HG03520 (cell line): ENCODE data around the gene FAS.

ENCODE experiments used
- ATAC-seq: cut with Tn5 transposase; IDR thresholded peaks from one replicate; pipeline ENCODE4 v1.9.1; 2021; ENCODE audit warnings: mild to moderate bottlenecking, moderate library complexity; ENCODE audit not compliant: unreplicated experiment

The FAS gene

GRCh38 chr10:88990384-88991160, at the start of gene FAS:
FAS (plus strand) TSS chr10:88990798; CDS start chr10:88990877, 79 bp downstream.
- peak; percentile 51 for ATAC-seq

GRCh38 chr10:88941026-88941425, 49.6 kb upstream of the FAS start:
- ATAC-seq = no peak

GRCh38 chr10:88943778-88944177, 46.8 kb upstream of the FAS start:
- no peak for ATAC-seq

- ATAC-seq = no peak
Measured at GRCh38 chr10:88944813-88945212, 45.8 kb upstream of the FAS start.

GRCh38 chr10:88946200-88946599, 44.4 kb upstream of the FAS start:
- no peak for ATAC-seq

GRCh38 chr10:88946965-88947590, 43.5 kb upstream of the FAS start:
- no peak for ATAC-seq

- no peak for ATAC-seq
Measured at GRCh38 chr10:88949051-88949450, 41.5 kb upstream of the FAS start.

GRCh38 chr10:88949912-88950837, 40.4 kb upstream of the FAS start:
- no peak for ATAC-seq

- no peak for ATAC-seq
Measured at GRCh38 chr10:88952647-88953111, 37.9 kb upstream of the FAS start, which contains the start of gene ACTA2. ACTA2 (minus strand) TSS chr10:88952773; CDS start chr10:88948930, 3,843 bp downstream.

- no peak for ATAC-seq
Measured at GRCh38 chr10:88953662-88954061, 36.9 kb upstream of the FAS start.

- no peak for ATAC-seq
Measured at GRCh38 chr10:88954458-88955083, 36.0 kb upstream of the FAS start.

GRCh38 chr10:88957381-88957780, 33.2 kb upstream of the FAS start:
- ATAC-seq = no peak

GRCh38 chr10:88958721-88959120, 31.9 kb upstream of the FAS start:
- no peak for ATAC-seq

- ATAC-seq = no peak
Measured at GRCh38 chr10:88960802-88961201, 29.8 kb upstream of the FAS start.

GRCh38 chr10:88961266-88961665, 29.3 kb upstream of the FAS start:
- ATAC-seq = no peak

- no peak for ATAC-seq
Measured at GRCh38 chr10:88962336-88962735, 28.3 kb upstream of the FAS start.

- no peak for ATAC-seq
Measured at GRCh38 chr10:88963318-88963717, 27.3 kb upstream of the FAS start.

- ATAC-seq = no peak
Measured at GRCh38 chr10:88964360-88964759, 26.2 kb upstream of the FAS start.

GRCh38 chr10:88964869-88965415, 25.7 kb upstream of the FAS start:
- no peak for ATAC-seq

- no peak for ATAC-seq
Measured at GRCh38 chr10:88966797-88967196, 23.8 kb upstream of the FAS start.
